K562 (cell line): Measurements from ENCODE around the gene LZTR1. TPM values are rescaled to one million over a fixed set of nuclear protein-coding genes. Genes with fewer than 3 reads are reported as not detected.

Experiments used
- BCOR ChIP-seq: fragments of 450-650 bp; IDR thresholded peaks from 2 replicates; pipeline ENCODE4 v1.6.1; 2016
- CEBPG ChIP-seq, 3 experiments: fragments of 200-800 bp in 1 of 3; sonication (Bioruptor generic) in 1 of 3; sonication (generic) in 1 of 3; formaldehyde crosslinking in 1 of 3; IDR thresholded peaks in 2 of 3; conservative IDR thresholded peaks in 1 of 3; 2 replicates each; pipeline versions ENCODE4 v1.6.1 to v1.8.0; 2016 to 2022; ENCODE audit warnings: missing compliant biosample characterization in 2 of 3, missing genetic modification characterization in 2 of 3, mild to moderate bottlenecking in 1 of 3, missing genetic modification reagents in 1 of 3
- CREM ChIP-seq: IDR thresholded peaks from 2 replicates; pipeline ENCODE4 v1.6.1; 2014; ENCODE audit warnings: antibody characterized with exemption, low read depth
- DACH1 ChIP-seq: fragments of 450-650 bp; IDR thresholded peaks from 2 replicates; pipeline ENCODE4 v1.6.1; 2018; ENCODE audit not compliant: partially characterized antibody
- FUS ChIP-seq: fragments of 200-400 bp; formaldehyde crosslinking; optimal IDR thresholded peaks from 2 replicates; pipeline ENCODE3; 2017; ENCODE audit warnings: low read depth, low read length
- GTF2F1 ChIP-seq: IDR thresholded peaks from 2 replicates; pipeline ENCODE4 v1.6.1; 2011; ENCODE audit warnings: low read depth, low read length, improper control_type of control experiment
- PCBP1 ChIP-seq: fragments of 200-400 bp; formaldehyde crosslinking; IDR thresholded peaks from 2 replicates; pipeline ENCODE4 v1.6.1; 2018; ENCODE audit warnings: mild to moderate bottlenecking, low read depth, low read length; ENCODE audit not compliant: poor library complexity, severe bottlenecking
- SOX6 ChIP-seq: fragments of 450-650 bp; IDR thresholded peaks from 2 replicates; pipeline ENCODE4 v1.6.1; 2014; ENCODE audit warnings: mild to moderate bottlenecking
- SRSF1 ChIP-seq: fragments of 200-400 bp; formaldehyde crosslinking; IDR thresholded peaks from 2 replicates; pipeline ENCODE4 v1.6.1; 2017; ENCODE audit warnings: mild to moderate bottlenecking, low read depth, low read length, moderate library complexity
- SRSF9 ChIP-seq: fragments of 200-400 bp; formaldehyde crosslinking; IDR thresholded peaks from 2 replicates; pipeline ENCODE4 v1.6.1; 2017; ENCODE audit warnings: low read depth, low read length, borderline replicate concordance
- TAF7 ChIP-seq: fragments of 450-650 bp; IDR thresholded peaks from 2 replicates; pipeline ENCODE4 v1.6.1; 2016; ENCODE audit warnings: missing genetic modification characterization, missing compliant biosample characterization
- TFAM ChIP-seq: fragments of 250-450 bp; sonication (Bioruptor Pico); conservative IDR thresholded peaks from 2 replicates; pipeline ENCODE4 v1.5.0; 2021; ENCODE audit warnings: mild to moderate bottlenecking, moderate library complexity
- ZNF274 ChIP-seq: IDR thresholded peaks from 2 replicates; pipeline ENCODE4 v1.6.1; 2011; ENCODE audit warnings: low read depth, mild to moderate bottlenecking, low read length, moderate library complexity, borderline replicate concordance
- polyA plus RNA-seq, 8 experiments: library from polyadenylated mRNA; depleted of rRNA in 4 of 8; stranded (reverse) in 5 of 8; unstranded in 3 of 8; fragments of >200 nt; fragmentation: Nextera tagmentation in 2 of 8; fragmentation: Illumina TruSeq in 1 of 8; extraction: Ambion mirVana in 2 of 8; extraction: Trizol in 1 of 8; gene quantifications; 2 replicates each; pipeline versions ENCODE4 v1.2.1 to v1.2.3, GENCODE V29; 2011 to 2014; ENCODE audit warnings: inconsistent platforms in 1 of 8, missing spikeins in 1 of 8
- total RNA-seq, 7 experiments: library from RNA; depleted of rRNA in 6 of 7; stranded (reverse); fragments of >200 nt in 6 of 7; fragmentation: Illumina TruSeq in 2 of 7; extraction: Trizol in 2 of 7; gene quantifications; 2 replicates each; pipeline versions ENCODE4 v1.2.1 to v1.2.3, GENCODE V29; 2011 to 2021; ENCODE audit warnings: low replicate concordance in 1 of 7
- TF ChIP-seq, protein P1 (sequence below): sonication (generic); formaldehyde crosslinking; IDR thresholded peaks from 2 replicates; pipeline ENCODE4 v1.8.1; 2023; ENCODE audit warnings: mild to moderate bottlenecking, missing genetic modification reagents
- TF ChIP-seq, protein P2 (sequence below): fragments of 450-650 bp; formaldehyde crosslinking; IDR thresholded peaks from 2 replicates; pipeline ENCODE4 v1.4.0; 2022; ENCODE audit warnings: missing genetic modification characterization
- TF ChIP-seq, protein P3 (sequence below): sonication (generic); formaldehyde crosslinking; IDR thresholded peaks from 2 replicates; pipeline ENCODE4 v1.5.0; 2020; ENCODE audit warnings: missing genetic modification reagents
- TF ChIP-seq, protein P4 (sequence below): fragments of 250-450 bp; sonication (Bioruptor Pico); IDR thresholded peaks from 2 replicates; pipeline ENCODE4 v1.4.0; 2020

LZTR1 gene
- total and polyA plus RNA-seq, 9 of the 15 experiments (the other 6 are each of a cell fraction or from before 2014, with no cell fraction given), result 2.2 to 135 (median 63.0) TPM

DNA sequence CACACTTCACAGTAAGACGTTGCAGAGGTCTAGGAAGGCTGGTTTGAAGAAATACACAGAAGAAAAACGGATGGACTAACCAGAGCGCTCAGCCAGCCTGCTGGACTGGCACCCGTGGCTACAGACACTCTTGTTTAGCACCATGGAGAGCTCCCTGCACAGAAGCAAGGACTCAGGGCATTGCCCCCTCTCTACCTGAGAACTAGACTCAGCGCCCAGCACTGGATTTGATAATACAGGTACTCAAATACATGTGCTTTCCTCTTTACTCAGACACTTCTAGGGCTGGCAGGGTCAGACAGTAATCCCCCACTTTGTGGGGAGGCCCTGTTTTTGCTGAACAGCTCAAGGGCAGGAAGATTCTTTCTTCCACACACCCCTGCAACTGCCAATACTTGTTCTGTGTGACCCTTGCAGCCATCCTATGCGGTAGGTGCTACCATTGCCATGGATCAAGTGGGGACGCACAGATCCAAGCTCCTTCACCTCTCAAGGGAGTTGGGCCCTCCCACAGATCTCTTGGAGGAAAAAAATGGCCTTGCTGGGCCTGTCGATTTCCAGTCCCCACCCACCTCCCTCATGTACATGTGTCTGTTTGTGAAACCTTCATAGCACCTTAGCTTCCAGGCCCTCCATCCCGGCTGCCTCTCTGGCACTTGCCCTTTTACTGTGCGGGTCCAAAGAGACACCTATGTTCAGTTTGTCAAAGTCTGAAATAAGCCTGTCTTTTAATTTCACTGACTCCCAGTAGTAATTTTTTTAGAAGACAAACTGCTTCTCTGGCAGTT is 27.7 kb downstream of the LZTR1 start (continued):
- TF ChIP-seq ZNF274 (no peak), TAF7 (tag) (no peak), GTF2F1 (0 out of 2 replicates have a peak, but pooled peaks have one; percentile 24), TFAM (CRISPR knock-in tag) (no peak), SRSF9 (no peak), FUS (no peak), BCOR (no peak), PCBP1 (no peak), DACH1 (no peak), SRSF1 (no peak), CREM (no peak), SOX6 (no peak), CEBPG (CRISPR knock-in tag; IDR thresholded peaks at IDR 0.05) (no peak), CEBPG (tag; conservative IDR thresholded peaks at IDR 0.05 in 1 of 2, IDR thresholded peaks at IDR 0.05 in 1 of 2) (no peak)
- TF ChIP-seq, protein P1, sequence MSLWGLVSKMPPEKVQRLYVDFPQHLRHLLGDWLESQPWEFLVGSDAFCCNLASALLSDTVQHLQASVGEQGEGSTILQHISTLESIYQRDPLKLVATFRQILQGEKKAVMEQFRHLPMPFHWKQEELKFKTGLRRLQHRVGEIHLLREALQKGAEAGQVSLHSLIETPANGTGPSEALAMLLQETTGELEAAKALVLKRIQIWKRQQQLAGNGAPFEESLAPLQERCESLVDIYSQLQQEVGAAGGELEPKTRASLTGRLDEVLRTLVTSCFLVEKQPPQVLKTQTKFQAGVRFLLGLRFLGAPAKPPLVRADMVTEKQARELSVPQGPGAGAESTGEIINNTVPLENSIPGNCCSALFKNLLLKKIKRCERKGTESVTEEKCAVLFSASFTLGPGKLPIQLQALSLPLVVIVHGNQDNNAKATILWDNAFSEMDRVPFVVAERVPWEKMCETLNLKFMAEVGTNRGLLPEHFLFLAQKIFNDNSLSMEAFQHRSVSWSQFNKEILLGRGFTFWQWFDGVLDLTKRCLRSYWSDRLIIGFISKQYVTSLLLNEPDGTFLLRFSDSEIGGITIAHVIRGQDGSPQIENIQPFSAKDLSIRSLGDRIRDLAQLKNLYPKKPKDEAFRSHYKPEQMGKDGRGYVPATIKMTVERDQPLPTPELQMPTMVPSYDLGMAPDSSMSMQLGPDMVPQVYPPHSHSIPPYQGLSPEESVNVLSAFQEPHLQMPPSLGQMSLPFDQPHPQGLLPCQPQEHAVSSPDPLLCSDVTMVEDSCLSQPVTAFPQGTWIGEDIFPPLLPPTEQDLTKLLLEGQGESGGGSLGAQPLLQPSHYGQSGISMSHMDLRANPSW (CRISPR knock-in tag), result 0 out of 2 replicates have a peak, but pooled peaks have one; percentile 74
- TF ChIP-seq, protein P2, sequence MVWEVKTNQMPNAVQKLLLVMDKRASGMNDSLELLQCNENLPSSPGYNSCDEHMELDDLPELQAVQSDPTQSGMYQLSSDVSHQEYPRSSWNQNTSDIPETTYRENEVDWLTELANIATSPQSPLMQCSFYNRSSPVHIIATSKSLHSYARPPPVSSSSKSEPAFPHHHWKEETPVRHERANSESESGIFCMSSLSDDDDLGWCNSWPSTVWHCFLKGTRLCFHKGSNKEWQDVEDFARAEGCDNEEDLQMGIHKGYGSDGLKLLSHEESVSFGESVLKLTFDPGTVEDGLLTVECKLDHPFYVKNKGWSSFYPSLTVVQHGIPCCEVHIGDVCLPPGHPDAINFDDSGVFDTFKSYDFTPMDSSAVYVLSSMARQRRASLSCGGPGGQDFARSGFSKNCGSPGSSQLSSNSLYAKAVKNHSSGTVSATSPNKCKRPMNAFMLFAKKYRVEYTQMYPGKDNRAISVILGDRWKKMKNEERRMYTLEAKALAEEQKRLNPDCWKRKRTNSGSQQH (CRISPR knock-in tag), result peak; percentile 63; the same call in 1 of the 2 replicates
- TF ChIP-seq, protein P3, sequence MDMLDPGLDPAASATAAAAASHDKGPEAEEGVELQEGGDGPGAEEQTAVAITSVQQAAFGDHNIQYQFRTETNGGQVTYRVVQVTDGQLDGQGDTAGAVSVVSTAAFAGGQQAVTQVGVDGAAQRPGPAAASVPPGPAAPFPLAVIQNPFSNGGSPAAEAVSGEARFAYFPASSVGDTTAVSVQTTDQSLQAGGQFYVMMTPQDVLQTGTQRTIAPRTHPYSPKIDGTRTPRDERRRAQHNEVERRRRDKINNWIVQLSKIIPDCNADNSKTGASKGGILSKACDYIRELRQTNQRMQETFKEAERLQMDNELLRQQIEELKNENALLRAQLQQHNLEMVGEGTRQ (CRISPR knock-in tag), result no peak
- TF ChIP-seq, protein P4, sequence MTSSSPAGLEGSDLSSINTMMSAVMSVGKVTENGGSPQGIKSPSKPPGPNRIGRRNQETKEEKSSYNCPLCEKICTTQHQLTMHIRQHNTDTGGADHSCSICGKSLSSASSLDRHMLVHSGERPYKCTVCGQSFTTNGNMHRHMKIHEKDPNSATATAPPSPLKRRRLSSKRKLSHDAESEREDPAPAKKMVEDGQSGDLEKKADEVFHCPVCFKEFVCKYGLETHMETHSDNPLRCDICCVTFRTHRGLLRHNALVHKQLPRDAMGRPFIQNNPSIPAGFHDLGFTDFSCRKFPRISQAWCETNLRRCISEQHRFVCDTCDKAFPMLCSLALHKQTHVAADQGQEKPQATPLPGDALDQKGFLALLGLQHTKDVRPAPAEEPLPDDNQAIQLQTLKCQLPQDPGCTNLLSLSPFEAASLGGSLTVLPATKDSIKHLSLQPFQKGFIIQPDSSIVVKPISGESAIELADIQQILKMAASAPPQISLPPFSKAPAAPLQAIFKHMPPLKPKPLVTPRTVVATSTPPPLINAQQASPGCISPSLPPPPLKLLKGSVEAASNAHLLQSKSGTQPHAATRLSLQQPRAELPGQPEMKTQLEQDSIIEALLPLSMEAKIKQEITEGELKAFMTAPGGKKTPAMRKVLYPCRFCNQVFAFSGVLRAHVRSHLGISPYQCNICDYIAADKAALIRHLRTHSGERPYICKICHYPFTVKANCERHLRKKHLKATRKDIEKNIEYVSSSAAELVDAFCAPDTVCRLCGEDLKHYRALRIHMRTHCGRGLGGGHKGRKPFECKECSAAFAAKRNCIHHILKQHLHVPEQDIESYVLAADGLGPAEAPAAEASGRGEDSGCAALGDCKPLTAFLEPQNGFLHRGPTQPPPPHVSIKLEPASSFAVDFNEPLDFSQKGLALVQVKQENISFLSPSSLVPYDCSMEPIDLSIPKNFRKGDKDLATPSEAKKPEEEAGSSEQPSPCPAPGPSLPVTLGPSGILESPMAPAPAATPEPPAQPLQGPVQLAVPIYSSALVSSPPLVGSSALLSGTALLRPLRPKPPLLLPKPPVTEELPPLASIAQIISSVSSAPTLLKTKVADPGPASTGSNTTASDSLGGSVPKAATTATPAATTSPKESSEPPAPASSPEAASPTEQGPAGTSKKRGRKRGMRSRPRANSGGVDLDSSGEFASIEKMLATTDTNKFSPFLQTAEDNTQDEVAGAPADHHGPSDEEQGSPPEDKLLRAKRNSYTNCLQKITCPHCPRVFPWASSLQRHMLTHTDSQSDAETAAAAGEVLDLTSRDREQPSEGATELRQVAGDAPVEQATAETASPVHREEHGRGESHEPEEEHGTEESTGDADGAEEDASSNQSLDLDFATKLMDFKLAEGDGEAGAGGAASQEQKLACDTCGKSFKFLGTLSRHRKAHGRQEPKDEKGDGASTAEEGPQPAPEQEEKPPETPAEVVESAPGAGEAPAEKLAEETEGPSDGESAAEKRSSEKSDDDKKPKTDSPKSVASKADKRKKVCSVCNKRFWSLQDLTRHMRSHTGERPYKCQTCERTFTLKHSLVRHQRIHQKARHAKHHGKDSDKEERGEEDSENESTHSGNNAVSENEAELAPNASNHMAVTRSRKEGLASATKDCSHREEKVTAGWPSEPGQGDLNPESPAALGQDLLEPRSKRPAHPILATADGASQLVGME, result no peak
